Measurements from ENCODE around the gene OST4.

- TF ChIP-seq EZH2phosphoT487 (IDR thresholded peaks at IDR 0.05; ENCODE audit: low read depth) (no peak), CTCF (IDR thresholded peaks at IDR 0.05; ENCODE audit: low read depth, low read length) (no peak)
These were observed 42.4 kb downstream of the OST4 start for GRCh38 chr2:27029051-27029450.
